BE2C (cell line): Measurements from ENCODE around the gene MISP3.

ENCODE experiments used
- DNase-seq: peaks from one replicate; pipeline ENCODE4 v3.0.0-alpha.2; 2020
- H3K27me3 ChIP-seq: fragments of 250-450 bp; sonication (Bioruptor Pico); 2 replicates; pipeline ENCODE4 v1.5.1; 2020; ENCODE audit warnings: mild to moderate bottlenecking
- H3K36me3 ChIP-seq: fragments of 250-450 bp; sonication (Bioruptor Pico); 2 replicates; pipeline ENCODE4 v1.5.1; 2020; ENCODE audit warnings: mild to moderate bottlenecking
- H3K4me1 ChIP-seq: fragments of 250-450 bp; sonication (Bioruptor Pico); 2 replicates; pipeline ENCODE4 v1.5.1; 2020
- H3K4me3 ChIP-seq: 2 replicates; pipeline ENCODE4 v1.5.1; 2011; ENCODE audit warnings: low read depth, low read length
- H3K9me3 ChIP-seq: fragments of 250-450 bp; sonication (Bioruptor Pico); 2 replicates; pipeline ENCODE4 v1.5.1; 2020
- TF ChIP-seq, protein P1 (sequence below): IDR thresholded peaks from 2 replicates; pipeline ENCODE4 v1.5.1; 2012; ENCODE audit warnings: mild to moderate bottlenecking, low read depth, low read length

The MISP3 gene

DNA sequence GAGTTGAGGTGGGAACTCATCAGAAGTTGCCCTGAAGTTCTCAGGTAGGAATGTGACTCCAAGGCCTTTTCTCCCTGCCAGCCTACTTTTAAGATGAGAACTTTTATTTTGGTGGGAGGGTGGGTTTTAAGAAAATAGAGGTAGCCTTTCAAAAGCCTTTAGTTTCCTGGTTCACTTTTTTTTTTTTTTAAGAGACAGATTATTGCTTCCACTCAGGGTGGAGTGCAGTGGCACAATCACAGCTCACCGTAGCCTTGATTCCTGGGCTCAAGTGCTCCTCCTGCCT is 10.0 kb downstream of the MISP3 start:
- Histone ChIP-seq H3K27me3 (no peaks in the 10 kb centered on the region), H3K36me3 (no peaks in the 10 kb centered on the region), H3K4me3 (no peak overlapping the region), H3K9me3 (no peaks in the 10 kb centered on the region), H3K4me1 (no peaks in the 10 kb centered on the region)
- TF ChIP-seq, protein P1, sequence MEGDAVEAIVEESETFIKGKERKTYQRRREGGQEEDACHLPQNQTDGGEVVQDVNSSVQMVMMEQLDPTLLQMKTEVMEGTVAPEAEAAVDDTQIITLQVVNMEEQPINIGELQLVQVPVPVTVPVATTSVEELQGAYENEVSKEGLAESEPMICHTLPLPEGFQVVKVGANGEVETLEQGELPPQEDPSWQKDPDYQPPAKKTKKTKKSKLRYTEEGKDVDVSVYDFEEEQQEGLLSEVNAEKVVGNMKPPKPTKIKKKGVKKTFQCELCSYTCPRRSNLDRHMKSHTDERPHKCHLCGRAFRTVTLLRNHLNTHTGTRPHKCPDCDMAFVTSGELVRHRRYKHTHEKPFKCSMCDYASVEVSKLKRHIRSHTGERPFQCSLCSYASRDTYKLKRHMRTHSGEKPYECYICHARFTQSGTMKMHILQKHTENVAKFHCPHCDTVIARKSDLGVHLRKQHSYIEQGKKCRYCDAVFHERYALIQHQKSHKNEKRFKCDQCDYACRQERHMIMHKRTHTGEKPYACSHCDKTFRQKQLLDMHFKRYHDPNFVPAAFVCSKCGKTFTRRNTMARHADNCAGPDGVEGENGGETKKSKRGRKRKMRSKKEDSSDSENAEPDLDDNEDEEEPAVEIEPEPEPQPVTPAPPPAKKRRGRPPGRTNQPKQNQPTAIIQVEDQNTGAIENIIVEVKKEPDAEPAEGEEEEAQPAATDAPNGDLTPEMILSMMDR, result no peak
- no peak for DNase-seq

DNA sequence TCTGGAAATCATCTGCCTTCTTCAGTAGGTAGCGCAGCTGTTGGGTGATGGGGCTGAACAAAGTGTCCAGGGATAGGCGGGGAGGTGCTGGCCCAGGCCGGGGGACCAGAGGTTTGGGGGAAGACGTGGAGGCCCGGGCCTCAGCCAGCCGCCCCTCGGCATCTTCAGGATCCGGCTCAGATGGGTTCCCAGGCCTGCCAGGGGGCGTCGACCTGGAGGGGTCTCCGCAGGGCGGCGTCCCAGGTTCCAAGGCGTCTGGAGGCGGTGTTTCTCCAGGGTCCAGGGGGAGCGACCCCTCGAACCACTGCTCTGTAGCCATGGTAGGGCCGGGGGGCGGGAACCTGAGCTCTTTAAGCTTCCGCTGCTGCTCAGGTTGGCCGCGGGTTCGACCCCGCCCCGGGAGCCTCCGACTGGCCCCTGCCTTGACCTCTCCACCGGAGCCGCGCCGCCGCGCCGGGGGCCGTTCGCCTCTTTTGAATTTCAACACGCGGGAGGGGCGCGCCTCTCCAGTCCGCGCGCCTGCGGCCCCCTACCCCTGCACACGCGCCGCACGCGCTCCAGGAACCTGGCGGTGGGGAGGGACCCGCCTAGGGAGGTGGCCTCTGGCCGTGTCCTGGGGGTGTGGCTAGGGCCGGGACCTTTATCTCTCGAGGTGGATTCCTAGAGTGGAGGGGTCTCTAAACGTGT is 12.9 kb downstream of the MISP3 start, which contains the start of gene C19orf67:
TSS of gene C19orf67 (minus strand) at position 475 of the 687 bp plus-strand sequence. CDS start at position 319, 156 bp downstream.
- Histone ChIP-seq H3K36me3 (peaks cover 11% of the 10 kb centered on the region), H3K9me3 (no peaks in the 10 kb centered on the region), H3K27me3 (no peaks in the 10 kb centered on the region), H3K4me1 (no peaks in the 10 kb centered on the region), H3K4me3 (no peak within 1 kb of the TSS)
- TF ChIP-seq, protein P1, result no peak
- no peak for DNase-seq

DNA sequence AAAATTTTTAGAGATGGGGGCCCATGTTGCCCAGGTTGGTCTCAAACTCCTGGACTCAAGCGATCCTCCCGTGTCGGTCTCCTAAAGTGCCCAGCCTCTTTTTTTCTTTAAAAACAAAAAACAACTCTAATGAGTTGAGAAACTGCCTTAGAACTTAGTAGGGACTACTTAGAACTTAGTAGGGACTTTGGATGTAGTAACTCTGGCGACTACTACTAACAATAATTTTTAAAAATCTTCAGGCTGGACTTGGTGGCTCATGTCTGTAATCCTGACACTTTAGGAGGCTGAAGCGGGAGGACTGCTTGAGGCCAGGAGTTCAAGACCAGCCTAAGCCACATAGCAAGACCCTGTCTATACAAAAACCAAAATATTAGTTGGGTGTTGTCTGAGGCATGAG is 13.5 kb downstream of the MISP3 start:
- no peak overlapping the region for H3K4me3 ChIP-seq

DNA sequence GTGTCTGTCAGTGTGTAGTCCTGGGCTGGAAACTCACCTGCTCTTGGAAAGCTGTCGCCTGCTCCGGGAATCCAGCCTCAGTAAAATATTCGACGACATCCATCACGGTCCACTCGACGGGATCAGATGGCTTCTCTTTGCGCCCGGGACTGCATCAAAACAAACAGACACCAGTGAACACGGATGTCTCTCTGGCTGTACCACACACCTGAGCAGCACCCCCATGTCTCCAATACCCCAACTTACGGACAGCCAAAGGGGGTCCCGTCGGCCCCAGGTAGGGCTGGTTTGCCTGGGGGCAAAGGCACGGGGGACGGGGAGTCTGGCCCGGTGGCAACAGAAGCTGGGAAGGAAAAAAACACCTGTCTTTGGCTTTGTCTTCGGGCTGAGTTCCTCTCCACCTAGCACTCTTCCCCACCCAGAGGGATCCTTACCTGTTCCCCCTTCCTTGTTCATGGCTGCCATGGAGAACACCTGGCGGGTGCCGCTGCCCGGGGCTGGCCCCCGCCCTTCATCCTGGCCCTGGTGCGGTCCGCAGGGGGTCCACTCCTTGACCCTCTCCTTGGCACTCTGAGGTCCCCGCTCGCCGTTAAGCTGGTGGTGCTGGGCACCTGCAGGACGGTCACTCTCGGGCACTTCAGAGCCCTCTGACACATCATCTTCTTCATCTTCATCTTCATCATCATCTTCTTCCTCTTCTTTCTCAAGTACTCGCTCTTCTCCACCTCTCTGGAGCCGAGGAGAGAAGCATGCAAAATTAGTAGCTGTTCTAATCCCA is 16.2 kb downstream of the MISP3 start:
- H3K27me3 ChIP-seq, result no peaks in the 10 kb centered on the region
- no peak for DNase-seq
- TF ChIP-seq, protein P1, result no peak
- peak overlapping the region; percentile 46 for H3K4me3 ChIP-seq
- peaks cover 11% of the 10 kb centered on the region for H3K36me3 ChIP-seq
- peaks cover 6% of the 10 kb centered on the region for H3K9me3 ChIP-seq
- no peaks in the 10 kb centered on the region for H3K4me1 ChIP-seq

More for the DNA sequence above, 13.5 kb downstream of the MISP3 start:
- TF ChIP-seq, protein P1, result no peak
- Histone ChIP-seq H3K9me3 (no peaks in the 10 kb centered on the region), H3K27me3 (no peaks in the 10 kb centered on the region), H3K4me1 (no peaks in the 10 kb centered on the region), H3K36me3 (peaks cover 11% of the 10 kb centered on the region)
- DNase-seq, result no peak

DNA sequence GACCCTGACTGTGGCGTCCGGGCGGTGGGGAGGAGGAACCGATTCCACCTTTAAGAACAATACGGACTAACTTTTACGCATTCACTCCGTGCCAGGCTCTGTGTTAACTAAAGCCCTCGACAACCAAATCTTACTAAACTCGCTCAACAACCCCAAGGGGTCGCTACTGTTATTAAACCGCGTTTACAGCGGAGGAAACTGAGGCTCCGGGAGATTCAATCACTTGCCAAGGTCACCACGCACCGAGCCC is 16.8 kb downstream of the MISP3 start:
- TF ChIP-seq, protein P1, result peak; percentile 26; the same call in 1 of the 2 replicates

More for the DNA sequence above, 16.8 kb downstream of the MISP3 start:
- Histone ChIP-seq H3K4me1 (no peaks in the 10 kb centered on the region), H3K9me3 (peaks cover 6% of the 10 kb centered on the region), H3K36me3 (peaks cover 11% of the 10 kb centered on the region), H3K27me3 (no peaks in the 10 kb centered on the region), H3K4me3 (peak overlapping the region; percentile 46)
- DNase-seq, result no peak
